Stimulated activated naive CD4-positive, alpha-beta T cell treated with Interleukin-2 at 50 U/mL for 16 hours (primary cell): ENCODE data around the gene ZSCAN23.
A peak's percentile ranks its signal among the peaks of the same experiment; 100 is the strongest.
"Not testable (repeated sequence)": the region's sequence is repeated elsewhere in the genome, so short reads cannot be mapped to it uniquely, and the experiment has no call there.

ENCODE experiments used
- DNase-seq: peaks from one replicate; lab custom pipeline; 2025; lab: John Stamatoyannopoulos, UW

ZSCAN23 gene

GRCh38 chr6:28436404-28436803 is 6.9 kb downstream of the ZSCAN23 start:
- no peak for DNase-seq

GRCh38 chr6:28433119-28433518 is 10.2 kb downstream of the ZSCAN23 start:
- no peak for DNase-seq

DNA sequence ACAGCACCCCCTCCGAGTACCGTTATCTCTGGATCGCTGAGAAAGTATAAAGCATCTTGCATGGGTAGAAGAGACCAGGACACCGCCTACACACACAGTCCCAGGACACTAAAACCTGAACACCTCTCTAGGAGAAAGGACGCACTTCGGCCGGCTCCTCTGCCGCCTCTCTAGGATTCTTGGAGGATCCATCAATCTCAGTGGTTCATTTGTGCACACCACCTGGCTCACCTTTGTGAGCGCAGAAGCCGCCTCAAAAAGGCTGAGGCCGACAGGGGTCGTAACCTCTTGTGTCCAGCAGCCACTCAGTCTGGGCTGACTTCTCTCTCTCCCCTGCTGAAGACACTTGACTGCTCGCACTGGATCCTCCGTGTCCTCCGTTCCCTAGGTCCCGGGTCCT is 13.5 kb downstream of the ZSCAN23 start:
- DNase-seq: no peak

GRCh38 chr6:28425944-28426541 is 17.2 kb downstream of the ZSCAN23 start:
- DNase-seq: no peak

- no peak for DNase-seq
Observed at GRCh38 chr6:28424163-28424562, 19.1 kb downstream of the ZSCAN23 start.

DNA sequence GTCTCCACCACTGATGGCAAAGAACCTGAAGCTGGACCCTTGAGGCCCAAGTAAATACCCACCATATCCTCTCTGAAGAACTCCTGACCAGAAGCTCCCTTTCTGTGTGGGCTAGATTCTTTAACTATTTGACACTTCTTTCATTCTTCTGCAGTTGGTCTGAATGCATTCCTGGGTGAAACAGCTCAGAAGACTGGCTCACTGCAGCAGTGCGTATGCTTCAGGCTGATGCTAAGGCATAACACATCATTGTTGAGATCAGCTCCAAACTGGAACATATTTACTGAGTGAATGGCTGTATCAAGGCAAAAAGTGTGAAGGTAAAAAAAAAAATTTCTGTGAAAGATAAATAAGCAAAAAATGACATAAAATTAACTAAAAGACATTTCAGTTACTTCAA is 19.7 kb downstream of the ZSCAN23 start:
- no peak for DNase-seq

GRCh38 chr6:28413681-28414080 is 29.6 kb downstream of the ZSCAN23 start:
- DNase-seq: no peak

DNA sequence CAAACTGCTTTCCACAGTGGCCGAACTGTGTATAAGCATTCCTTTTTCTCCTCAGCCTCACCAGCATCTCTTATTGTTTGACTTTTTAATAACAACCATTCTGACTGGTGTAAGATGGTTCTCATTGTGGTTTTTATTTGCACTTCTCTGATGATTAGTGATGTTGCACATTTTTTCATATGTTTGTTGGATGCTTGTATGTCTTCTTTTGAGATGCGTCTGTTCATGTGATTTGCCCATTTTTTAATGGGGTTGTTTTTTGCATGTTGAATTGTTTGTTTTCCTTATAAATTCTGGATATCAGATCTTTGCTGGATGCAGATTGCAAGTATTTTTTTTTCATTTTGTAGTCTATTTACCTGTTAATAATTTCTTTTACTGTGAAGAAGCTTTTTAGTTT is 32.5 kb downstream of the ZSCAN23 start:
- no peak for DNase-seq

GRCh38 chr6:28408076-28408802 is 35.1 kb downstream of the ZSCAN23 start:
- no peak for DNase-seq

DNA sequence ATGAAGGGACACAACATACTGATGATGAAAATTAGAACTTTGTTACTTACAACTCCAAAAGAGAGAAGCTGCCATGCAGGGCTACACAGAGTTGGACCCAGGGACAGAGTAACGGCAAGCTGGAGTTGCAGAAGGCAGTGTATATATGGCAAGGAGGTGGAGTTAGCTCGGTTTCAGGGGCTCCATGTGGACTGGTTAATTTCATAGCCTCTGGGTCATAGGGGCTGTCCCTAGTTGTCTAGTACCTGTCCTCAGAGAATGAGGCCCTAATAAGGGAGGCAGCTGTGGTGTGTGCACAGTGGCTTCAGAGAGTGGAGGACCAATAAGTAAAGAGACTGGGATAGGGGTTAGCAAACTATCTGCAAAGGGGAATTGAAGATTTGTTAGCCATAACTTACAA is 35.9 kb downstream of the ZSCAN23 start:
- DNase-seq: no peak

DNA sequence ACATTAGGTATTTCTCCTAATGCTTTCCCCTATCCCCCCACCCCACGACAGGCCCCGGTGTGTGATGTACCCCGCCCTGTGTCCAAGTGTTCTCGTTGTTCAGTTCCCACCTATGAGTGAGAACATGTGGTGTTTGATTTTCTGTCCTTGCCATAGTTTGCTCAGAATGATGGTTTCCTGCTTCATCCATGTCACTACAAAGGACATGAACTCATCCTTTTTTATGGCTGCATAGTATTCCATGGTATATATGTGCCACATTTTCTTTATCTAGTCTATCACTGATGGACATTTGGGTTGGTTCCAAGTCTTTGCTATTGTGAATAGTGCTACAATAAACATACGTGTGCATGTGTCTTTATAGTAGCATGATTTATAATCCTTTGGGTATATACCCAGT is 39.4 kb downstream of the ZSCAN23 start:
- not testable (repeated sequence) for DNase-seq

DNA sequence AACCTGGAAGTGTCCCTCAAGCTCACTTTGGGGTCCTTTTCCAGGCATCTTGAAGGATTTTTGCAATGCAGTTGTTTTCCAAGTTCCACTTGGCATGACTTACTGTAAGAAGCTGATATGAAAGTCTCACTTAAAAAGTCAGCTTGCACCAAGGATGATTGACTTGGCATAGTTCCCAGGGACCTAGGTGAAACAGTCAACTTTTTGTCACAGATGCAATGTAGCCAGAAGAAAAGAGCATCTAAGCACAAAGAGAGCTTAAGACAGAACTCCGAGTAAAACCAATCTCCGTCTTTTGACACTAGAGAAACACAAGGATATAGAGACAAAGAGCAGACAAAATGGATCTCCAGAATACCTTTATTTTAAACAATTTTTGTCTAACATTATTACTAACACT is 41.1 kb downstream of the ZSCAN23 start:
- no peak for DNase-seq

- no peak for DNase-seq
Observed at GRCh38 chr6:28401172-28401571, 42.1 kb downstream of the ZSCAN23 start.

DNA sequence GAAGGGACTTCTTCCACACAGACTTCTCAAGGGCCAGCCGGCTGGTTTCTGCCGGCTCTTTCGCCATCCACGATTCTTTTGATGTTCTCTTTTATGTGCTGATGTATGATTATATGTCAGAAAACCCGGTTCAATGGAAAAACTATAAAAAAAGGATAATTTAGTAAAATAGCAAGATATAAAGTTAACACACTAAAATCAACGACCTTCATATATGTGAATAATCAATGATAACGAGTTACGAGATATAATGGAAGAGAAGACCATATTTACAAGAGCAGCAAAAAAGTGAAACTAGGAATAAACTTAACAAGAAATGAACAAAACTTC is 43.2 kb downstream of the ZSCAN23 start:
- DNase-seq: no peak

DNA sequence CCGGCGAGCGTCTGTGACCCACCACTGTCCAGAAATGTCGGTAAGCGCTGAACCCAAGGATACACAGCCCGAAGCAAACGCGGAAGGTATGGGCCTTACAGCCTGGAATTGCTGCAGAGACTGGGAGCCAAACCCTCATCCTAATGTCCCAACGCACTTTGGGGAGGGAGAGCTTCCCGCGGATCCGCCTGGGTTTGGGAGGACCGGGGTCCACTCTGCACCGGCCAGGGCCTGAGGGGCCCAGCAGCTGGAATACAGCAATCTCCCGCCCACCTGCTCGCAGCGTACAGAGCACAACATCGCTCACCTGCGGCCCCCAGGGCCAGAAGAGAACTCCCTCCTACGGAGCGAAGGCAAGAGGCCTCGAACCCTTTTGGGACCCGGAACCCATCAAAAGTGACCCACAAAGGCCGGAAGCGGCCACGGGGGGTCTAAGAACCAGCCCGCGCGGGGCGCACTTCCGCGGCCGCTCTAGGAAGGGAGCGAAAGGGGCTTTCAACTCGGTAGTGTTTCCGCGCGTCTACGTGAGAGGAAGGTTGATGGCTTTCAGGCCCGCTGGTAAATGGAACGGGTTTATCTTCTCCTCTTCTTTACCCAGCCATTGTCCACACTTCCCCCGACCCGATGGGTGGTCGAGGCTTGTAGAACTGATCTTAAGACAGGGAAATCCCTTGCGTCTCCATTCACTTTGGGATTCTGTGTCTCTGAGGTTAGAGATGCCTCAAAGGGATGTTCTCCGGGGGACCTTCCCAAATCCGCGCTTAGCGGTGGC is 43.8 kb downstream of the ZSCAN23 start, which contains the start of gene ZSCAN12:
Gene ZSCAN12 (minus strand): TSS at position 398 of the 772 bp plus-strand sequence. CDS start 1,342 bp downstream, outside the sequence.
- DNase-seq: peak; percentile 77

DNA sequence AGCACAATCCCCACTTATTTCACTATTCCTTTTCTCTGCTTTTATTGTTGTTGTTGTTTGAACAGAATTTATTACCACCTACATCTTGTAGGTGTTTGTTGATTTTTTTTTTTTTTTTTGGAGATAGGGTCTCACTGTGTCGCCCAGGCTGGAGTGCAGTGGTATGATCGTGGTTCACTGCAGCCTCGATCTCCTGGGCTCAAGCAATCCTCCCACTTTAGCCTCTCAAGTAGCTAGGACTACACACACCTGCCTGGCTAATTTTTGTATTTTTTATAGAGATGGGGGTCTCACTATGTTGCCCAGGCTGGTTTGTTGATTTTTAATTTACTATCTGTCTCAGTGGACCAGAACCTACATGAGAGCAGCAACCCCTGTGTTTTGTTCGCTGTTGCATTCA is 47.4 kb downstream of the ZSCAN23 start:
- no peak for DNase-seq

DNA sequence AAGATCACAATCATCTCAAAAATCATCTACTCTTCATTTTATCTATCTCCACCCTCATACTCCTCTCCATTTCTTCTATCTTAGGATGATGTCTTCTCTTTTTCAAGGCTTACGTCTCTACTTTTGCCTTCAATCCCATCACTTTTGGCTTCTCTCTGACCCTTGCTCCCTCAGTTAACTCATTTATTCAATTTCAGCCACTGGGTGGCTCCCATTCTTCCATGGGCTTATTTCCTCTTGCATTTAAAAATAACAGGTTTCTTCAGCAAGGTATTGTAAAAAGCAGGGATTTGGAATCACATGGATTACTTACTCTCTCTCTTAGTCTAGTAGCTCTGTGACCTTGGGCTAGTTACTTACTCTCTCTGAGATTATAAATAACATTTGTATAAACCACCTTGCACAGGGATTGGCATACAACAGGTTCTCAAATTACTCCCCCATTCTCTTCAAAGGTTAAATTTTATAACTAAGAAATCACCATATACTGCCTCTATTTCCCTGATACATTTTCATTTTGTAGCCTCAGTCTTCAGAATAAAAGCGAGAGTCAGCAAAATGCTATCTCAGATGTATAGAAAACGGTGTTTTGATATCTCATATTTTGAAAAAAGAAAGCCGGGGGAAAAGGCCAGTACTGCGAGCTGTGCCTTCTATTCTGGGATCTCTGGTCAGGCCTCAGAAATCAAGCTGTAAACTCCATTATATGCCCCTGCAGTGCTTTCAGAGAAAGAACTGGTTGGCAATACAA is 49.2 kb downstream of the ZSCAN23 start:
- no peak for DNase-seq

DNA sequence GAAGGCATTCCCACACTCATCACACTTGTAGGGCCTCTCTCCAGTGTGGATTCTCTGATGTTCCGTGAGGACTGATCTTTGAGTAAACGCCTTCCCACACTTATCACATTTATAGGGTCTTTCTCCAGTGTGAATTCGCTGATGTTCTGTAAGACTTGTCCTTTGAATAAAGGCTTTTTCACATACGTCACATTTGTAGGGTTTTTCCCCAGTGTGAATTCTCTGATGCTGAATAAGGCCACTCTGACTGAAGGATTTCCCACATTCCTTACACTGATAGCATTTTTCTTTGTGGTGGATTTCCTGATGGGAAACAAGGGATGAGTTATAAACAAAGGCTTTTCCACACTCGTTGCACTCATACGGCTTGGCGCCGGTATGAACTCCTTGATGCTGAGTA is 52.6 kb downstream of the ZSCAN23 start:
- no peak for DNase-seq

GRCh38 chr6:28384143-28384533 is 59.2 kb downstream of the ZSCAN23 start:
- no peak for DNase-seq

DNA sequence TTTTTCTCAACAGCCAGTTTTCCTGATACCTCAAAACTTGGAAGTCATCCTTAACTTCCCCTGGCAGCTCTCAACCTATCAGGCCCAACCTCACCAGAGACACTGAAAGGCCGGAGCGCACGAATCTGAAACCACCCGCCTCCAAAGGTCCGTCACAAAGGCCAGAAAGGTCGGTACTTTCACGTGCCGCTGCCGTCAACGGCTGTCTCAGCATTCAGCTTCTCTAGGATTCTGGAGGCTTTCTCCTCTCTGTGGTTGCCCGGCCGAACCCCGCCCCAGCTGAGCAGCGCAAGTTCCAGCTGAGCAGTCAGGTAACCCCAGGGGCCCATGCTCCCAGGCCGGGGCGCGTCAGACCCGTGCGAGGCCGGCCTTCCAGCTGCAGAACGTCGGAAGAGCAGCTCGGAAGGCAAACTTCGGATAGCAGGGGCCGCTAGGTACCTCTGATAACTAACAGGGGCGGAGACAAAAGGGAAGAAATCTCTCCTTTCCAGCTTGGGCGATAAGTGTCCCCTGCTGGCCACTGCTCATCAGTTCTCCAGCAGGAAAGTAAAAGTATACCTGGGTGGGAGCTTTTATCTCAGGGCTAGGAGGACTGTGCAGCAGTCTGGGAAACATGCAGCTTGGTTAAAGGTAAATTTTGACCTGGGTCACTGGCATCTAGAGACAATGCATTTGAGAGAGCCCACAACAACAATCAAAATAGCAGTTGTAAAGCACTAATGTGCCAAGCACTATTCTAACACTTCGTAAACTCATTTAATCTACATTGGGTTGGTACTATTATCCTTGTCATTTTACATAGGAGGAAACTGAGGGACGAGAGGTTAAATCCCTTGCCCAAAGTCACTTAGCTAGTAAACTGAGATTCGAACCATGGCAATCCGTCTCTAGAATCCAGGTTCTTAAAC is 59.8 kb downstream of the ZSCAN23 start:
- DNase-seq: no peak
